Measurements from ENCODE around the gene MTA2. TPM values are rescaled to one million over a fixed set of nuclear protein-coding genes. Genes with fewer than 3 reads are reported as not detected.

The MTA2 gene
- total RNA-seq, 1 experiment from 2014 or later = 241 TPM

DNA sequence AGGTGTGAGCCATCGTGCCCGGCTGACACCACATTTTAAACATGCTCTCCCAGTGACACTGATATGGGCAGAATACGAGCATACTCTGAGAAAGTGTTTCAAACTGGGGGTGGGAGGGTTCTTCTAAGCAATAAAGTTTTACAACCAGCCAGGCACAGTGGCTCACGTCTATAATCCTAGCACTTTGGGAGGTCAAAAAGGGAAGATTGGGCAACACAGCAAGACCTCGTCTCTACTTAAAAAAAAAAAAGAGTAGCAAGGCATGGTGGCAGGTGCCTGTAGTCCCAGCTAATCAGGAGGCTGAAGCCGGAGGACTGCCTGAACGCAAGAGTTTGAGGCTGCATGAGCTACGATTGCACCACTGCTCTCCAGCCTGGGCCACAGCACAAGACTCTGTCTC lies 42.6 kb upstream of the MTA2 start:
- Histone ChIP-seq H3K4me1 (ENCODE audit: insufficient read depth, low read length, poor library complexity, severe bottlenecking) (peaks cover 8% of the 10 kb centered on the region), H3K4me3 (ENCODE audit: low read depth, low read length, poor library complexity, severe bottlenecking) (no peak overlapping the region), H3K36me3 (ENCODE audit: insufficient read depth, low read length, poor library complexity, severe bottlenecking) (peaks cover 43% of the 10 kb centered on the region), H3K9me3 (ENCODE audit: low read depth, low read length, poor library complexity, severe bottlenecking) (no peaks in the 10 kb centered on the region), H3K27me3 (replicated peaks; ENCODE audit: insufficient read depth, low read depth, low read length, poor library complexity) (no peaks in the 10 kb centered on the region), H3K27ac (ENCODE audit: low read depth, low read length, poor library complexity, severe bottlenecking) (no peak overlapping the region)
- DNase-seq (ENCODE audit: low spot score) = no peak
- no peak for TF ChIP-seq EZH2 (IDR thresholded peaks at IDR 0.05; ENCODE audit: borderline replicate concordance, low read depth, low read length, poor library complexity, severe bottlenecking)
- TF ChIP-seq, protein P1, sequence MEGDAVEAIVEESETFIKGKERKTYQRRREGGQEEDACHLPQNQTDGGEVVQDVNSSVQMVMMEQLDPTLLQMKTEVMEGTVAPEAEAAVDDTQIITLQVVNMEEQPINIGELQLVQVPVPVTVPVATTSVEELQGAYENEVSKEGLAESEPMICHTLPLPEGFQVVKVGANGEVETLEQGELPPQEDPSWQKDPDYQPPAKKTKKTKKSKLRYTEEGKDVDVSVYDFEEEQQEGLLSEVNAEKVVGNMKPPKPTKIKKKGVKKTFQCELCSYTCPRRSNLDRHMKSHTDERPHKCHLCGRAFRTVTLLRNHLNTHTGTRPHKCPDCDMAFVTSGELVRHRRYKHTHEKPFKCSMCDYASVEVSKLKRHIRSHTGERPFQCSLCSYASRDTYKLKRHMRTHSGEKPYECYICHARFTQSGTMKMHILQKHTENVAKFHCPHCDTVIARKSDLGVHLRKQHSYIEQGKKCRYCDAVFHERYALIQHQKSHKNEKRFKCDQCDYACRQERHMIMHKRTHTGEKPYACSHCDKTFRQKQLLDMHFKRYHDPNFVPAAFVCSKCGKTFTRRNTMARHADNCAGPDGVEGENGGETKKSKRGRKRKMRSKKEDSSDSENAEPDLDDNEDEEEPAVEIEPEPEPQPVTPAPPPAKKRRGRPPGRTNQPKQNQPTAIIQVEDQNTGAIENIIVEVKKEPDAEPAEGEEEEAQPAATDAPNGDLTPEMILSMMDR (conservative IDR thresholded peaks at IDR 0.05; ENCODE audit: low read depth, low read length) = no peak
- ChIA-PET POLR2A (ENCODE audit: low non-redundant PET) (no interaction called here), CTCF (no interaction called here)
- no TSS peak for BruUV-seq (replicated peaks)
- intact Hi-C loops (cut with micrococcal nuclease; ENCODE audit: unreplicated experiment) = no loop called here

- no TSS peak for BruUV-seq (replicated peaks)
Observed at GRCh38 chr11:62632492-62632891, 30.8 kb upstream of the MTA2 start.

GRCh38 chr11:62627713-62628112 lies 26.0 kb upstream of the MTA2 start:
- no peak overlapping the region for H3K4me3 ChIP-seq (ENCODE audit: low read depth, low read length, poor library complexity, severe bottlenecking)
- no peaks in the 10 kb centered on the region for H3K27me3 ChIP-seq (replicated peaks; ENCODE audit: insufficient read depth, low read depth, low read length, poor library complexity)
- no peak for TF ChIP-seq EZH2 (IDR thresholded peaks at IDR 0.05; ENCODE audit: borderline replicate concordance, low read depth, low read length, poor library complexity, severe bottlenecking)
- TF ChIP-seq, protein P1 (conservative IDR thresholded peaks at IDR 0.05; ENCODE audit: low read depth, low read length) = 0 out of 2 replicates have a peak, but pooled peaks have one; percentile 11
- POLR2A ChIA-PET (ENCODE audit: low non-redundant PET) = interaction anchor here (0.5 kb wide), 1 partner anchor 19 kb away, joined by 9 read pairs; the partner anchor contains the start of gene GANAB
- no TSS peak for BruUV-seq (replicated peaks)
- CTCF ChIA-PET = no interaction called here
- intact Hi-C loops (cut with micrococcal nuclease; ENCODE audit: unreplicated experiment) = no loop called here
- H3K9me3 ChIP-seq (ENCODE audit: low read depth, low read length, poor library complexity, severe bottlenecking) = no peaks in the 10 kb centered on the region
- H3K4me1 ChIP-seq (ENCODE audit: insufficient read depth, low read length, poor library complexity, severe bottlenecking) = no peaks in the 10 kb centered on the region
- no peak for DNase-seq (ENCODE audit: low spot score)
- H3K36me3 ChIP-seq (ENCODE audit: insufficient read depth, low read length, poor library complexity, severe bottlenecking) = peaks cover 81% of the 10 kb centered on the region
- H3K27ac ChIP-seq (ENCODE audit: low read depth, low read length, poor library complexity, severe bottlenecking) = no peak overlapping the region

More at GRCh38 chr11:62632492-62632891, 30.8 kb upstream of the MTA2 start:
- CTCF ChIA-PET = no interaction called here
- no peaks in the 10 kb centered on the region for H3K4me1 ChIP-seq (ENCODE audit: insufficient read depth, low read length, poor library complexity, severe bottlenecking)
- no peaks in the 10 kb centered on the region for H3K27me3 ChIP-seq (replicated peaks; ENCODE audit: insufficient read depth, low read depth, low read length, poor library complexity)
- TF ChIP-seq EZH2 (IDR thresholded peaks at IDR 0.05; ENCODE audit: borderline replicate concordance, low read depth, low read length, poor library complexity, severe bottlenecking) = no peak
- TF ChIP-seq, protein P1 (conservative IDR thresholded peaks at IDR 0.05; ENCODE audit: low read depth, low read length) = no peak
- intact Hi-C loops (cut with micrococcal nuclease; ENCODE audit: unreplicated experiment) = no loop called here
- POLR2A ChIA-PET (ENCODE audit: low non-redundant PET) = no interaction called here
- no peak overlapping the region for H3K4me3 ChIP-seq (ENCODE audit: low read depth, low read length, poor library complexity, severe bottlenecking)
- no peaks in the 10 kb centered on the region for H3K9me3 ChIP-seq (ENCODE audit: low read depth, low read length, poor library complexity, severe bottlenecking)
- no peak for DNase-seq (ENCODE audit: low spot score)
- H3K36me3 ChIP-seq (ENCODE audit: insufficient read depth, low read length, poor library complexity, severe bottlenecking) = peaks cover 99% of the 10 kb centered on the region
- H3K27ac ChIP-seq (ENCODE audit: low read depth, low read length, poor library complexity, severe bottlenecking) = no peak overlapping the region

Measured in A673 (cell line).